Type B pancreatic cell (in vitro differentiated cells): Measurements from ENCODE around the gene BBS9. TPM values are rescaled to one million over a fixed set of nuclear protein-coding genes. Genes with fewer than 3 reads are reported as not detected.
A peak's percentile ranks its signal among the peaks of the same experiment; 100 is the strongest.

Source experiments
- DNase-seq: peaks from one replicate; pipeline ENCODE4 v3.0.0; 2021; ENCODE audit warnings: mixed read lengths; ENCODE audit not compliant: unreplicated experiment; ENCODE audit errors: extremely low spot score
- H3K27ac Mint-ChIP-seq: 2 replicates; pipeline ENCODE4 v1.8.0; 2021; ENCODE audit warnings: mild to moderate bottlenecking, mixed read lengths
- H3K27me3 Mint-ChIP-seq: 2 replicates; pipeline ENCODE4 v1.8.0; 2021; ENCODE audit warnings: mixed read lengths
- H3K36me3 Mint-ChIP-seq: 2 replicates; pipeline ENCODE4 v1.8.0; 2021; ENCODE audit warnings: mixed read lengths
- H3K4me1 Mint-ChIP-seq: one replicate; pipeline ENCODE4 v1.8.0; 2021; ENCODE audit warnings: mixed read lengths; ENCODE audit not compliant: unreplicated experiment
- H3K4me3 Mint-ChIP-seq: 2 replicates; pipeline ENCODE4 v1.8.0; 2021; ENCODE audit warnings: mild to moderate bottlenecking, mixed read lengths
- H3K9me3 Mint-ChIP-seq: 2 replicates; pipeline ENCODE4 v1.8.0; 2021; ENCODE audit warnings: mixed read lengths
- total RNA-seq: library from RNA; stranded (reverse); gene quantifications from 2 replicates; pipeline ENCODE4 v1.2.1, GENCODE V29; 2021; ENCODE audit warnings: low replicate concordance
- TF ChIP-seq, protein P1 (sequence below): fragments of 200-600 bp; sonication (generic); conservative IDR thresholded peaks from 2 replicates; pipeline ENCODE4 v1.5.0; 2021; ENCODE audit warnings: antibody characterized with exemption, mild to moderate bottlenecking

Gene BBS9
- total RNA-seq, 1 donor from 2014 or later: 19.7 TPM

DNA sequence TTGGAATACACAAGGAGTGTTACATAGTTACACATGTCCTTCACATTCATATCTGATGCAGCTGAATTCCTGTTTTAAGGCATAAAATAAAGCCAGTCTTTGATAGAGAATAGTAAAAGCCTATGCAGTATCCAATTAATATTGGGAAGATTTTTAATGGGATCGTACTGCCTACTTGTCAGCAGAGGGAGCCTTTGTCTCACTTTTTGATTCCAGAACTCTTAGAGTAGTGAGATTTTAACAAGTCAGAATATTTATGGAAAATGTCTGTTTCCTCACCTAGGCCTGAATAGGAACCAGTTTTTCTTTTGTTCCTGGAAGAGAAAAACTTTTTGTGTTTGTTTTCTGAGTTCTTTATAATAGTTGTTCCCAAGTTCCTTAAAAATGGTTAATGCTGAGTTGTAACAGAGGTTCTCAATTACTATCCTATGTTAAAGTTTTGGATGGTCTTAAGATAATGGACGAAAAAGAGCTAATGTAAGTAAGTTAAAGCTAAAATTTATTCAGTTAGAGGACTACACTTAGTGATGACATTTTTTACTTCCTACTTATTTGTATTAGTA is 114.0 kb downstream of the BBS9 start:
- TF ChIP-seq, protein P1, sequence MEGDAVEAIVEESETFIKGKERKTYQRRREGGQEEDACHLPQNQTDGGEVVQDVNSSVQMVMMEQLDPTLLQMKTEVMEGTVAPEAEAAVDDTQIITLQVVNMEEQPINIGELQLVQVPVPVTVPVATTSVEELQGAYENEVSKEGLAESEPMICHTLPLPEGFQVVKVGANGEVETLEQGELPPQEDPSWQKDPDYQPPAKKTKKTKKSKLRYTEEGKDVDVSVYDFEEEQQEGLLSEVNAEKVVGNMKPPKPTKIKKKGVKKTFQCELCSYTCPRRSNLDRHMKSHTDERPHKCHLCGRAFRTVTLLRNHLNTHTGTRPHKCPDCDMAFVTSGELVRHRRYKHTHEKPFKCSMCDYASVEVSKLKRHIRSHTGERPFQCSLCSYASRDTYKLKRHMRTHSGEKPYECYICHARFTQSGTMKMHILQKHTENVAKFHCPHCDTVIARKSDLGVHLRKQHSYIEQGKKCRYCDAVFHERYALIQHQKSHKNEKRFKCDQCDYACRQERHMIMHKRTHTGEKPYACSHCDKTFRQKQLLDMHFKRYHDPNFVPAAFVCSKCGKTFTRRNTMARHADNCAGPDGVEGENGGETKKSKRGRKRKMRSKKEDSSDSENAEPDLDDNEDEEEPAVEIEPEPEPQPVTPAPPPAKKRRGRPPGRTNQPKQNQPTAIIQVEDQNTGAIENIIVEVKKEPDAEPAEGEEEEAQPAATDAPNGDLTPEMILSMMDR: peak; percentile 87
- Mint-ChIP-seq H3K27ac (no peak overlapping the region), H3K36me3 (no peaks in the 10 kb centered on the region), H3K27me3 (no peaks in the 10 kb centered on the region), H3K4me1 (peaks cover 6% of the 10 kb centered on the region), H3K4me3 (no peak overlapping the region), H3K9me3 (no peaks in the 10 kb centered on the region)
- DNase-seq: no peak

DNA sequence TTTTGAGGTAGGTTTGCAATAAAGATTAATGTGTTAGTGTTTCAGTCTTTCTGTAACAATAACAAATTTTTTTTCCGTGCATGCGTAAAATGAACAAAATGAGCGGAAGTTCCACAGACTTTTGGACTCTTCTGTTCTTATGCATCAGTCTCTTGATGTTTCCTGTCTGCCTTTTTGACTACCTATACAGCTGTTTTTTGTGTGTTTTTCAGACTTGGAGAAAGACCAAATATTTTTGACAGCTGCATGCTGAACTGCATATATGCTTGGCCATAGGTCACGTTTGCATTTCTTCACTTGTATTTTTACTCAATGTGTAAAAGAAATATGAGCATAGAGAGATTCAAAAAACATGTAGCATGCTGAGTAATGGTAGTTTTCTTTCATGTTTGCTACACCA is 119.3 kb downstream of the BBS9 start:
- no peak for DNase-seq

DNA sequence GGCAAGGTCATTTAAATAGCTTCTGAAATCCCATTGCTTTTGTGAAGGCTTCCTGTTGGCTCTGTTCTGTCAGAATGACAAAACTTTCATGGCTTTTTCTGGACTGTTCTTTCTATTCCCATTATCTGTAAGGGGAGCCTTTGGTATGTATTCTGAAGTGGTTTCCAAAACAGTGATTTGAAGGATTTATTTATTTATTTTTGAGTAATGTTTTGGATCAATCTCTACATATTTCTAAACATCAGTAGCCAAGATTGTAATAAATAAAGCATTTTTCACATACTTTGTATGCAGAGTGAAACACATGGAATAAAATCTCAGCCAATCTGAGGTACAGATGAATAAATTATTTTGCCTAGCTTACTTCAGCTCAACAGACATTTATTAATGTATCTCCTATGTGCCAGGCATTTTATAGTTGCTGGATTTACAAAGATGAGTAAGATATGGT is 121.1 kb downstream of the BBS9 start:
- Mint-ChIP-seq H3K27ac (no peak overlapping the region), H3K9me3 (peaks cover 4% of the 10 kb centered on the region), H3K4me1 (no peaks in the 10 kb centered on the region), H3K36me3 (peaks cover 4% of the 10 kb centered on the region), H3K27me3 (no peaks in the 10 kb centered on the region), H3K4me3 (no peak overlapping the region)
- TF ChIP-seq, protein P1: no peak
- DNase-seq: no peak

More for the DNA sequence above, 119.3 kb downstream of the BBS9 start:
- Mint-ChIP-seq H3K9me3 (peaks cover 4% of the 10 kb centered on the region), H3K27me3 (no peaks in the 10 kb centered on the region), H3K4me1 (no peaks in the 10 kb centered on the region), H3K36me3 (peaks cover 4% of the 10 kb centered on the region), H3K4me3 (no peak overlapping the region), H3K27ac (no peak overlapping the region)
- TF ChIP-seq, protein P1: no peak

DNA sequence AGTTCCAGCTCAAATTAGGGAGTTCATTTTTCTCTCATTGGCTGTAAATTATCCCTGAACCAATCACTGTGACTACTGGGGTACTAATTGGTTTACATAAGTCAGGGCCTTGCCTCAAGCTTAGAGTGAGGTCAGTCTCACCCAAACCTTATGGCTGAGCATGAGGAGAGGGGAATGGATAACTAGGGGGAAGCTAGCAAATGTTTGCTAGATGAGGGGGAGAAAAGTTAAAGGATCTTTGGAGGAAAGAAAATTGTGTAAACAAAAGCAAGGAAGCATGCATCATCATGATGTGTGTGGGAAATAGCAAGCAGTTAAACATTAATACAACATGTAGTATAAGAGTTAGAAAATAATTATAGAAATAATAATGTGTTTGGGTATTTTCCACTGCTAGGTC is 121.9 kb downstream of the BBS9 start:
- H3K36me3 Mint-ChIP-seq: peaks cover 4% of the 10 kb centered on the region
- TF ChIP-seq, protein P1: no peak
- H3K4me1 Mint-ChIP-seq: no peaks in the 10 kb centered on the region
- H3K27ac Mint-ChIP-seq: no peak overlapping the region
- H3K4me3 Mint-ChIP-seq: no peak overlapping the region
- H3K27me3 Mint-ChIP-seq: no peaks in the 10 kb centered on the region
- DNase-seq: no peak
- peaks cover 4% of the 10 kb centered on the region for H3K9me3 Mint-ChIP-seq

DNA sequence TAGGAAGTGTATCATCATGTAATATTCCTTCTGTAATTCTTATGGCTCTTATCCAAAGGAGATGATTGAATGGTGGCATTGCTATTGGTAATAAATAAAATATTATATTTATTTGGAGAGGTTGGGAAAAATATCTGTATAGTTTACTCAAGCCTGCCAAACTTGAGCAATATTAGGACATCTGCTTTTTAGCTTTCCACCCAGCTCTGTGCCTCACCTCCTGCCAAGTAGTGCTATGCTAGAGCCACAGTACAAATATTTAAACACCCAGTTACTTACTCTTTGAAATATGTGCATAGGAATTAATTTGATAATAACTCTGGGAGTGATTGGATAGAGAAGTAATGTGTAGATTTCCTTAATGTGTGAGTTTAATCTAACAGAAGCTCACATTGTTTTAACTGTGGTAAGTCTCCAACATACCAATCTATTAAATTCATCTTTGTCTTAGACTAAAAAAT is 129.2 kb downstream of the BBS9 start:
- no peaks in the 10 kb centered on the region for H3K4me1 Mint-ChIP-seq
- no peaks in the 10 kb centered on the region for H3K9me3 Mint-ChIP-seq
- no peak overlapping the region for H3K27ac Mint-ChIP-seq
- DNase-seq: no peak
- no peak overlapping the region for H3K4me3 Mint-ChIP-seq
- H3K36me3 Mint-ChIP-seq: no peaks in the 10 kb centered on the region
- no peaks in the 10 kb centered on the region for H3K27me3 Mint-ChIP-seq
- TF ChIP-seq, protein P1: no peak

DNA sequence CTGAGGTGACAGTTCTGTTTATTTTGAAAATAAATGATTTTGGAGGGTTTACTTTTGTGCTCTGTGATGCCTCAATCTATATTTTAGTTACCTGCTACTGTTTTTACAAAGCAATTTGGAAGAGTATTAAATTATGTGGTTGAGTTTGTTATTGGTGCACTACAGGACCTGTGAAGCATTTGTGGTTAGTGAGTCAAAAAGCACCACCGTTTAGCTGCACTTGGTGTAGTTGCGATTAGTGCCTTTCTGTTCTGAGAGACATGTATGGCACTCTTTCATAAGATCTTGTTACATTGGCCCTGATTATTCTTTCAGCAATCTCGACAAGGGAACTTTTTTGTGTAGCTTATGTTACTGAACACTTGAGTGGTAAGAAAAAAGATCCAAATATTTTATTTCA is 132.2 kb downstream of the BBS9 start:
- no peaks in the 10 kb centered on the region for H3K4me1 Mint-ChIP-seq
- H3K27ac Mint-ChIP-seq: no peak overlapping the region
- H3K36me3 Mint-ChIP-seq: no peaks in the 10 kb centered on the region
- no peak for DNase-seq
- H3K9me3 Mint-ChIP-seq: no peaks in the 10 kb centered on the region
- TF ChIP-seq, protein P1: no peak
- no peaks in the 10 kb centered on the region for H3K27me3 Mint-ChIP-seq
- H3K4me3 Mint-ChIP-seq: no peak overlapping the region
